WTC11 (cell line): ENCODE results near the gene ZBTB48. TPM values are rescaled to one million over a fixed set of nuclear protein-coding genes. Genes with fewer than 3 reads are reported as not detected.

Experiments used
- ATAC-seq: fragments of 200-7000 bp; cut with Tn5 transposase; 2 replicates; pipeline ENCODE4 v1.10.0; 2021; ENCODE audit warnings: mild to moderate bottlenecking, moderate library complexity
- CTCF ChIA-PET: fragments of 300-600 bp; sonication (Branson Sonifier 250); formaldehyde crosslinking; loops from one replicate; lab custom pipeline; 2021; ENCODE audit warnings: antibody characterized with exemption; lab: Charles Lee
- POLR2A ChIA-PET: fragments of 350-600 bp; sonication (Branson Sonifier 250); formaldehyde crosslinking; loops from one replicate; lab custom pipeline; 2021; ENCODE audit warnings: antibody characterized with exemption; lab: Charles Lee
- DNase-seq: peaks from one replicate; pipeline ENCODE4 v3.0.0; 2021; ENCODE audit warnings: low spot score
- H3K27ac Mint-ChIP-seq: 2 replicates; pipeline ENCODE4 v1.8.0; 2021; ENCODE audit warnings: mixed read lengths
- H3K27me3 Mint-ChIP-seq: 2 replicates; pipeline ENCODE4 v1.8.0; 2021; ENCODE audit warnings: low read depth, mild to moderate bottlenecking, moderate library complexity, mixed read lengths
- H3K36me3 Mint-ChIP-seq: 2 replicates; pipeline ENCODE4 v1.8.0; 2021; ENCODE audit warnings: mixed read lengths
- H3K4me1 Mint-ChIP-seq: 2 replicates; pipeline ENCODE4 v1.8.0; 2022; ENCODE audit warnings: mixed read lengths
- H3K4me3 Mint-ChIP-seq: 2 replicates; pipeline ENCODE4 v1.8.0; 2021; ENCODE audit warnings: mild to moderate bottlenecking, moderate library complexity, mixed read lengths
- H3K9me3 Mint-ChIP-seq: 2 replicates; pipeline ENCODE4 v1.8.0; 2021; ENCODE audit warnings: mixed read lengths
- ATF1 ChIP-seq: sonication (generic); formaldehyde crosslinking; IDR thresholded peaks from 2 replicates; pipeline ENCODE4 v1.8.1; 2023; ENCODE audit warnings: mild to moderate bottlenecking, moderate library complexity, missing genetic modification reagents
- ETV6 ChIP-seq: sonication (generic); formaldehyde crosslinking; IDR thresholded peaks from 2 replicates; pipeline ENCODE4 v1.8.1; 2022; ENCODE audit warnings: mild to moderate bottlenecking, missing genetic modification reagents
- FOXP1 ChIP-seq: sonication (generic); formaldehyde crosslinking; IDR thresholded peaks from 2 replicates; pipeline ENCODE4 v1.8.0; 2022; ENCODE audit warnings: missing genetic modification reagents, mild to moderate bottlenecking, moderate library complexity, borderline replicate concordance
- HMGA2 ChIP-seq: fragments of 250-450 bp; sonication (Bioruptor Pico); IDR thresholded peaks from 2 replicates; pipeline ENCODE4 v1.4.0; 2021; ENCODE audit warnings: mild to moderate bottlenecking, moderate library complexity
- MXD4 ChIP-seq: fragments of 250-450 bp; sonication (Bioruptor Pico); IDR thresholded peaks from 2 replicates; pipeline ENCODE4 v1.8.0; 2021; ENCODE audit warnings: mild to moderate bottlenecking, moderate library complexity, borderline replicate concordance
- NFATC4 ChIP-seq: fragments of 250-450 bp; sonication (Bioruptor Pico); IDR thresholded peaks from 2 replicates; pipeline ENCODE4 v1.9.0; 2021; ENCODE audit warnings: mild to moderate bottlenecking
- NFE2L1 ChIP-seq: sonication (generic); formaldehyde crosslinking; IDR thresholded peaks from 2 replicates; pipeline ENCODE4 v1.8.1; 2023; ENCODE audit warnings: missing genetic modification reagents
- NR2C2 ChIP-seq: sonication (generic); formaldehyde crosslinking; IDR thresholded peaks from 2 replicates; pipeline ENCODE4 v1.8.0; 2022; ENCODE audit warnings: mild to moderate bottlenecking, missing genetic modification reagents
- RELA ChIP-seq: sonication (generic); formaldehyde crosslinking; IDR thresholded peaks from 2 replicates; pipeline ENCODE4 v1.8.1; 2022; ENCODE audit warnings: missing genetic modification reagents, mild to moderate bottlenecking, borderline replicate concordance
- SOX15 ChIP-seq: fragments of 250-450 bp; sonication (Bioruptor Pico); IDR thresholded peaks from 2 replicates; pipeline ENCODE4 v1.9.0; 2021; ENCODE audit warnings: mild to moderate bottlenecking
- TP53 ChIP-seq: sonication (generic); formaldehyde crosslinking; IDR thresholded peaks from 2 replicates; pipeline ENCODE4 v1.8.1; 2023; ENCODE audit warnings: mild to moderate bottlenecking, missing genetic modification reagents
- ZNF263 ChIP-seq: sonication (generic); formaldehyde crosslinking; IDR thresholded peaks from 2 replicates; pipeline ENCODE4 v1.8.1; 2022; ENCODE audit warnings: low read depth, mild to moderate bottlenecking, moderate library complexity, missing genetic modification reagents
- ZNF396 ChIP-seq: fragments of 250-450 bp; sonication (Bioruptor Pico); IDR thresholded peaks from 2 replicates; pipeline ENCODE4 v1.8.0; 2021; ENCODE audit warnings: mild to moderate bottlenecking, moderate library complexity, borderline replicate concordance
- total RNA-seq: library from RNA; stranded (reverse); gene quantifications from 3 replicates; pipeline ENCODE4 v1.2.3, GENCODE V29; 2021
- TF ChIP-seq, protein P1 (sequence below): sonication (generic); formaldehyde crosslinking; IDR thresholded peaks from 2 replicates; pipeline ENCODE4 v1.8.0; 2022; ENCODE audit warnings: mild to moderate bottlenecking, missing genetic modification reagents
- TF ChIP-seq, protein P2 (sequence below): sonication (generic); formaldehyde crosslinking; IDR thresholded peaks from 2 replicates; pipeline ENCODE4 v1.8.1; 2023; ENCODE audit warnings: mild to moderate bottlenecking, missing genetic modification reagents, moderate library complexity
- TF ChIP-seq, protein P3 (sequence below): sonication (generic); formaldehyde crosslinking; IDR thresholded peaks from 2 replicates; pipeline ENCODE4 v1.8.1; 2022; ENCODE audit warnings: mild to moderate bottlenecking, missing genetic modification reagents, moderate library complexity, borderline replicate concordance
- TF ChIP-seq, protein P4 (sequence below): sonication (generic); formaldehyde crosslinking; IDR thresholded peaks from 2 replicates; pipeline ENCODE4 v1.8.1; 2023; ENCODE audit warnings: mild to moderate bottlenecking, missing genetic modification reagents, moderate library complexity
- TF ChIP-seq, protein P5 (sequence below): sonication (generic); formaldehyde crosslinking; IDR thresholded peaks from 2 replicates; pipeline ENCODE4 v1.8.1; 2023; ENCODE audit warnings: mild to moderate bottlenecking, missing genetic modification reagents, borderline replicate concordance
- TF ChIP-seq, protein P6 (sequence below): sonication (generic); formaldehyde crosslinking; IDR thresholded peaks from 2 replicates; pipeline ENCODE4 v1.8.1; 2022; ENCODE audit warnings: low read depth, mild to moderate bottlenecking, moderate library complexity, missing genetic modification reagents, borderline replicate concordance
- TF ChIP-seq, protein P7 (sequence below): sonication (generic); formaldehyde crosslinking; conservative IDR thresholded peaks from 2 replicates; pipeline ENCODE4 v1.8.1; 2023; ENCODE audit warnings: mild to moderate bottlenecking, low read depth, missing genetic modification reagents, moderate library complexity

The ZBTB48 gene
- total RNA-seq, 1 experiment from 2014 or later, result 29.1 TPM

DNA sequence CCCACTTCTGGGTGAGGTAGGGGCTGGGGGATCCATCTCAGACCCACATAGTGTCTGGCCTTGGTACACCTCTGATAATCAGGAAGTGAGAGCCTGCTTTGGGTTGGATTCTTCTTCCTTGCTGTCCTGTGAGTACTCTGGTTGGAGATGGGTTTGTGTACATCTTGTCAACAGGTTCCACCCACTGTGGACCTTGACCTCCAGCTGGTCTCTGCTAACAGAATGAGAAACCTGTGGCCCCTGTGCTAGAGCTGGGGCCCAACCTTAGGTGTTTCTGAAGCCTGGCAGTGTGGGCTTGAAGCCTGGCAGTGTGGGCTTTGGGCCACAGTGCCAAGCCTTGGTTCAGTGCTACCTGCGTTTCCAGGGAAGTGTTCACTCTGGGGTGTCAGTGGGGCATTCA lies 2.6 kb downstream of the ZBTB48 start:
- ChIA-PET CTCF (no interaction called here), POLR2A (no interaction called here)
- Mint-ChIP-seq H3K27me3 (no peaks in the 10 kb centered on the region), H3K4me3 (peak overlapping the region; percentile 21), H3K9me3 (no peaks in the 10 kb centered on the region), H3K27ac (no peak overlapping the region), H3K36me3 (peaks cover 3% of the 10 kb centered on the region; the same call in 1 of the 2 replicates), H3K4me1 (peaks cover 17% of the 10 kb centered on the region)
- ATAC-seq (no peak), DNase-seq (no peak)
- TF ChIP-seq, protein P1, sequence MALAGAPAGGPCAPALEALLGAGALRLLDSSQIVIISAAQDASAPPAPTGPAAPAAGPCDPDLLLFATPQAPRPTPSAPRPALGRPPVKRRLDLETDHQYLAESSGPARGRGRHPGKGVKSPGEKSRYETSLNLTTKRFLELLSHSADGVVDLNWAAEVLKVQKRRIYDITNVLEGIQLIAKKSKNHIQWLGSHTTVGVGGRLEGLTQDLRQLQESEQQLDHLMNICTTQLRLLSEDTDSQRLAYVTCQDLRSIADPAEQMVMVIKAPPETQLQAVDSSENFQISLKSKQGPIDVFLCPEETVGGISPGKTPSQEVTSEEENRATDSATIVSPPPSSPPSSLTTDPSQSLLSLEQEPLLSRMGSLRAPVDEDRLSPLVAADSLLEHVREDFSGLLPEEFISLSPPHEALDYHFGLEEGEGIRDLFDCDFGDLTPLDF (CRISPR knock-in tag), result no peak
- TF ChIP-seq ZNF396 (CRISPR knock-in tag) (no peak), SOX15 (CRISPR knock-in tag) (no peak), ETV6 (CRISPR knock-in tag) (no peak), ZNF263 (CRISPR knock-in tag) (no peak), ATF1 (CRISPR knock-in tag) (no peak), NR2C2 (no peak), TP53 (CRISPR knock-in tag) (no peak), RELA (CRISPR knock-in tag) (no peak)
- TF ChIP-seq, protein P2, sequence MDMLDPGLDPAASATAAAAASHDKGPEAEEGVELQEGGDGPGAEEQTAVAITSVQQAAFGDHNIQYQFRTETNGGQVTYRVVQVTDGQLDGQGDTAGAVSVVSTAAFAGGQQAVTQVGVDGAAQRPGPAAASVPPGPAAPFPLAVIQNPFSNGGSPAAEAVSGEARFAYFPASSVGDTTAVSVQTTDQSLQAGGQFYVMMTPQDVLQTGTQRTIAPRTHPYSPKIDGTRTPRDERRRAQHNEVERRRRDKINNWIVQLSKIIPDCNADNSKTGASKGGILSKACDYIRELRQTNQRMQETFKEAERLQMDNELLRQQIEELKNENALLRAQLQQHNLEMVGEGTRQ (CRISPR knock-in tag), result no peak

DNA sequence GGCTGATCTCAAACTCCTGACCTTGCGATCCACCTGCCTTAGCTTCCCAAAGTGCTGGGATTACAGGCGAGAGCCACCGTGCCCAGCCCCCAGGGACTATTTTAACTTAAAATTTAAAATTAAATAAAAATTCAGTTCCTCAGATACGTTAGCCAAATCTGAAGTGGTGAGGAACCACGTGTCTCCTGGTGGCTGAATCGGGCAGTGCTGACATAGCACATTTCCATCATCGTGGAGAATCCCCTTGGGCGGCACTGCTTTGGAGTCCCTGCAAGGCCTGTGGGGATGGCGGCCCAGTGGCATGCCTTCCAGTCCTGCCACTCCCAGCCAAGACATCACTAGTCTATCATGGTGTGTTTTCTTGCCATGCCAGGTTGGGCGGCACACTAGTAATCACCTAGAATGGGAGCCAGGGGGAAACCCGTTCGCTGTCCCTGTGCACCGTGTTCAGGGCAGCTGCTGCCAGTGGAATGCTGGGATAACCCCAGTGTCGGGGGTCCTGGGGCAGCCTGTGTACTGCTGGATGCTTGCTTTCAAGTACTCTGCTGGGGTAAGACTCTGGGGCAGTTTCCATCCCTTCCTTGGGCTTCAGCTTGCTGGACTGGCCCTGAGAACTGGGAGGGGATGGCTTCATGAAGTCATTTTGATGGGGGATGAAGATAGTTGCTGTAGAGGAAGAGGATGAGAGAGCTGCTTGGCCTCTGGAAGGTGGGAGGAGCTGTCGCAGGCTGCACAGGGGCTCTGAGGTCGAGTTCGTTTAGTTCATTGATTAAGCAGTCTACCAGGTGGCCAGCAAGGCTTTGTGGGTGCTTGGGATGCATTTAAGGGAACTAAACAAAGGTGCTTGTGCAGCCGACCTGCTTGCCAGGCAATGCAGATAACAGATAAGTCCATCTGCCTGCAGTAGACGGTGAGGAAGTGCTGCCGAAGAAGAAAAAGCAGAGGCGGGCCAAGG lies 4.6 kb downstream of the ZBTB48 start:
- CTCF ChIA-PET, result interaction anchor here (1.3 kb wide), 1 partner anchor 30 kb away, joined by 4 read pairs; the partner anchor contains the start of gene NOL9
- Mint-ChIP-seq H3K4me1 (peaks cover 11% of the 10 kb centered on the region), H3K4me3 (no peak overlapping the region), H3K27ac (peak overlapping the region; percentile 75), H3K36me3 (peaks cover 9% of the 10 kb centered on the region; the same call in 1 of the 2 replicates), H3K27me3 (no peaks in the 10 kb centered on the region), H3K9me3 (no peaks in the 10 kb centered on the region)
- POLR2A ChIA-PET, result no interaction called here
- ATAC-seq (no peak), DNase-seq (peak; percentile 33)
- TF ChIP-seq, protein P3, sequence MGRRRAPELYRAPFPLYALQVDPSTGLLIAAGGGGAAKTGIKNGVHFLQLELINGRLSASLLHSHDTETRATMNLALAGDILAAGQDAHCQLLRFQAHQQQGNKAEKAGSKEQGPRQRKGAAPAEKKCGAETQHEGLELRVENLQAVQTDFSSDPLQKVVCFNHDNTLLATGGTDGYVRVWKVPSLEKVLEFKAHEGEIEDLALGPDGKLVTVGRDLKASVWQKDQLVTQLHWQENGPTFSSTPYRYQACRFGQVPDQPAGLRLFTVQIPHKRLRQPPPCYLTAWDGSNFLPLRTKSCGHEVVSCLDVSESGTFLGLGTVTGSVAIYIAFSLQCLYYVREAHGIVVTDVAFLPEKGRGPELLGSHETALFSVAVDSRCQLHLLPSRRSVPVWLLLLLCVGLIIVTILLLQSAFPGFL (CRISPR knock-in tag), result no peak
- TF ChIP-seq, protein P4, sequence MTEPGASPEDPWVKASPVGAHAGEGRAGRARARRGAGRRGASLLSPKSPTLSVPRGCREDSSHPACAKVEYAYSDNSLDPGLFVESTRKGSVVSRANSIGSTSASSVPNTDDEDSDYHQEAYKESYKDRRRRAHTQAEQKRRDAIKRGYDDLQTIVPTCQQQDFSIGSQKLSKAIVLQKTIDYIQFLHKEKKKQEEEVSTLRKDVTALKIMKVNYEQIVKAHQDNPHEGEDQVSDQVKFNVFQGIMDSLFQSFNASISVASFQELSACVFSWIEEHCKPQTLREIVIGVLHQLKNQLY (CRISPR knock-in tag), result no peak
- TF ChIP-seq FOXP1 (CRISPR knock-in tag) (no peak), HMGA2 (CRISPR knock-in tag) (no peak), NFE2L1 (CRISPR knock-in tag) (no peak), NFATC4 (CRISPR knock-in tag) (no peak), MXD4 (no peak)
- TF ChIP-seq, protein P5, sequence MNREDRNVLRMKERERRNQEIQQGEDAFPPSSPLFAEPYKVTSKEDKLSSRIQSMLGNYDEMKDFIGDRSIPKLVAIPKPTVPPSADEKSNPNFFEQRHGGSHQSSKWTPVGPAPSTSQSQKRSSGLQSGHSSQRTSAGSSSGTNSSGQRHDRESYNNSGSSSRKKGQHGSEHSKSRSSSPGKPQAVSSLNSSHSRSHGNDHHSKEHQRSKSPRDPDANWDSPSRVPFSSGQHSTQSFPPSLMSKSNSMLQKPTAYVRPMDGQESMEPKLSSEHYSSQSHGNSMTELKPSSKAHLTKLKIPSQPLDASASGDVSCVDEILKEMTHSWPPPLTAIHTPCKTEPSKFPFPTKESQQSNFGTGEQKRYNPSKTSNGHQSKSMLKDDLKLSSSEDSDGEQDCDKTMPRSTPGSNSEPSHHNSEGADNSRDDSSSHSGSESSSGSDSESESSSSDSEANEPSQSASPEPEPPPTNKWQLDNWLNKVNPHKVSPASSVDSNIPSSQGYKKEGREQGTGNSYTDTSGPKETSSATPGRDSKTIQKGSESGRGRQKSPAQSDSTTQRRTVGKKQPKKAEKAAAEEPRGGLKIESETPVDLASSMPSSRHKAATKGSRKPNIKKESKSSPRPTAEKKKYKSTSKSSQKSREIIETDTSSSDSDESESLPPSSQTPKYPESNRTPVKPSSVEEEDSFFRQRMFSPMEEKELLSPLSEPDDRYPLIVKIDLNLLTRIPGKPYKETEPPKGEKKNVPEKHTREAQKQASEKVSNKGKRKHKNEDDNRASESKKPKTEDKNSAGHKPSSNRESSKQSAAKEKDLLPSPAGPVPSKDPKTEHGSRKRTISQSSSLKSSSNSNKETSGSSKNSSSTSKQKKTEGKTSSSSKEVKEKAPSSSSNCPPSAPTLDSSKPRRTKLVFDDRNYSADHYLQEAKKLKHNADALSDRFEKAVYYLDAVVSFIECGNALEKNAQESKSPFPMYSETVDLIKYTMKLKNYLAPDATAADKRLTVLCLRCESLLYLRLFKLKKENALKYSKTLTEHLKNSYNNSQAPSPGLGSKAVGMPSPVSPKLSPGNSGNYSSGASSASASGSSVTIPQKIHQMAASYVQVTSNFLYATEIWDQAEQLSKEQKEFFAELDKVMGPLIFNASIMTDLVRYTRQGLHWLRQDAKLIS, result no peak
- TF ChIP-seq, protein P6, sequence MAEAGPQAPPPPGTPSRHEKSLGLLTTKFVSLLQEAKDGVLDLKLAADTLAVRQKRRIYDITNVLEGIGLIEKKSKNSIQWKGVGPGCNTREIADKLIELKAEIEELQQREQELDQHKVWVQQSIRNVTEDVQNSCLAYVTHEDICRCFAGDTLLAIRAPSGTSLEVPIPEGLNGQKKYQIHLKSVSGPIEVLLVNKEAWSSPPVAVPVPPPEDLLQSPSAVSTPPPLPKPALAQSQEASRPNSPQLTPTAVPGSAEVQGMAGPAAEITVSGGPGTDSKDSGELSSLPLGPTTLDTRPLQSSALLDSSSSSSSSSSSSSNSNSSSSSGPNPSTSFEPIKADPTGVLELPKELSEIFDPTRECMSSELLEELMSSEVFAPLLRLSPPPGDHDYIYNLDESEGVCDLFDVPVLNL (CRISPR knock-in tag), result no peak
- TF ChIP-seq, protein P7, sequence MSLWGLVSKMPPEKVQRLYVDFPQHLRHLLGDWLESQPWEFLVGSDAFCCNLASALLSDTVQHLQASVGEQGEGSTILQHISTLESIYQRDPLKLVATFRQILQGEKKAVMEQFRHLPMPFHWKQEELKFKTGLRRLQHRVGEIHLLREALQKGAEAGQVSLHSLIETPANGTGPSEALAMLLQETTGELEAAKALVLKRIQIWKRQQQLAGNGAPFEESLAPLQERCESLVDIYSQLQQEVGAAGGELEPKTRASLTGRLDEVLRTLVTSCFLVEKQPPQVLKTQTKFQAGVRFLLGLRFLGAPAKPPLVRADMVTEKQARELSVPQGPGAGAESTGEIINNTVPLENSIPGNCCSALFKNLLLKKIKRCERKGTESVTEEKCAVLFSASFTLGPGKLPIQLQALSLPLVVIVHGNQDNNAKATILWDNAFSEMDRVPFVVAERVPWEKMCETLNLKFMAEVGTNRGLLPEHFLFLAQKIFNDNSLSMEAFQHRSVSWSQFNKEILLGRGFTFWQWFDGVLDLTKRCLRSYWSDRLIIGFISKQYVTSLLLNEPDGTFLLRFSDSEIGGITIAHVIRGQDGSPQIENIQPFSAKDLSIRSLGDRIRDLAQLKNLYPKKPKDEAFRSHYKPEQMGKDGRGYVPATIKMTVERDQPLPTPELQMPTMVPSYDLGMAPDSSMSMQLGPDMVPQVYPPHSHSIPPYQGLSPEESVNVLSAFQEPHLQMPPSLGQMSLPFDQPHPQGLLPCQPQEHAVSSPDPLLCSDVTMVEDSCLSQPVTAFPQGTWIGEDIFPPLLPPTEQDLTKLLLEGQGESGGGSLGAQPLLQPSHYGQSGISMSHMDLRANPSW, result no peak
